HEK293 (cell line): ENCODE data around the gene ADAMTSL2.

Experiments
- HOXD13 ChIP-seq: sonication (generic); formaldehyde crosslinking; IDR thresholded peaks from 2 replicates; pipeline ENCODE4 v1.8.0; 2022; ENCODE audit warnings: missing genetic modification reagents, borderline replicate concordance
- IKZF3 ChIP-seq: fragments of 450-650 bp; IDR thresholded peaks from 2 replicates; pipeline ENCODE4 v1.5.0; 2018; ENCODE audit warnings: missing biosample characterization, mild to moderate bottlenecking, missing genetic modification characterization, moderate library complexity
- KLF10 ChIP-seq: fragments of 450-650 bp; IDR thresholded peaks from 2 replicates; pipeline ENCODE4 v1.5.1; 2018; ENCODE audit warnings: missing biosample characterization, mild to moderate bottlenecking, missing genetic modification characterization
- KLF8 ChIP-seq: fragments of 450-650 bp; formaldehyde crosslinking; IDR thresholded peaks from 2 replicates; pipeline ENCODE4 v1.5.1; 2016; ENCODE audit warnings: missing biosample characterization, missing genetic modification characterization
- OSR2 ChIP-seq: fragments of 450-650 bp; formaldehyde crosslinking; IDR thresholded peaks from 2 replicates; pipeline ENCODE4 v1.5.1; 2016; ENCODE audit warnings: missing biosample characterization, missing genetic modification characterization
- SCRT2 ChIP-seq: fragments of 450-650 bp; formaldehyde crosslinking; IDR thresholded peaks from 2 replicates; pipeline ENCODE4 v1.5.1; 2016; ENCODE audit warnings: missing biosample characterization, missing genetic modification characterization
- SP3 ChIP-seq: fragments of 450-650 bp; formaldehyde crosslinking; IDR thresholded peaks from 2 replicates; pipeline ENCODE4 v1.5.1; 2016; ENCODE audit warnings: missing biosample characterization, missing genetic modification characterization
- SP7 ChIP-seq: fragments of 450-650 bp; formaldehyde crosslinking; IDR thresholded peaks from 2 replicates; pipeline ENCODE4 v1.5.1; 2016; ENCODE audit warnings: missing biosample characterization, missing genetic modification characterization
- TRIM28 ChIP-seq: IDR thresholded peaks from 2 replicates; pipeline ENCODE4 v1.6.1; 2011; ENCODE audit warnings: low read length, control low read depth, borderline replicate concordance
- YY2 ChIP-seq: fragments of 450-650 bp; formaldehyde crosslinking; IDR thresholded peaks from 2 replicates; pipeline ENCODE4 v1.5.1; 2016; ENCODE audit warnings: missing biosample characterization, missing genetic modification characterization
- ZBTB17 ChIP-seq: fragments of 450-650 bp; formaldehyde crosslinking; IDR thresholded peaks from 2 replicates; pipeline ENCODE4 v1.5.1; 2016; ENCODE audit warnings: missing biosample characterization, missing genetic modification characterization
- ZNF121 ChIP-seq: fragments of 450-650 bp; formaldehyde crosslinking; IDR thresholded peaks from 2 replicates; pipeline ENCODE4 v1.5.1; 2016; ENCODE audit warnings: missing biosample characterization, missing genetic modification characterization
- ZNF157 ChIP-seq: fragments of 450-650 bp; formaldehyde crosslinking; IDR thresholded peaks from 2 replicates; pipeline ENCODE4 v1.5.1; 2016; ENCODE audit warnings: missing biosample characterization, missing genetic modification characterization
- ZNF2 ChIP-seq: fragments of 450-650 bp; formaldehyde crosslinking; IDR thresholded peaks from 2 replicates; pipeline ENCODE4 v1.5.1; 2016; ENCODE audit warnings: missing biosample characterization, missing genetic modification characterization
- ZNF211 ChIP-seq: fragments of 450-650 bp; formaldehyde crosslinking; IDR thresholded peaks from 2 replicates; pipeline ENCODE4 v1.5.1; 2016; ENCODE audit warnings: low read depth, missing biosample characterization, missing genetic modification characterization
- ZNF221 ChIP-seq: fragments of 450-650 bp; formaldehyde crosslinking; IDR thresholded peaks from 2 replicates; pipeline ENCODE4 v1.5.1; 2017; ENCODE audit warnings: missing biosample characterization, missing genetic modification characterization, borderline replicate concordance
- ZNF274 ChIP-seq, 2 experiments: fragments of 200-500 bp in 1 of 2; fragments of 450-650 bp in 1 of 2; sonication (Bioruptor generic) in 1 of 2; formaldehyde crosslinking in 1 of 2; IDR thresholded peaks; 2 replicates each; pipeline versions ENCODE4 v1.5.1 to v1.6.1; 2014 to 2016; ENCODE audit warnings: borderline replicate concordance in 1 of 2, inconsistent platforms in 1 of 2, low read length in 1 of 2, missing biosample characterization in 1 of 2, missing genetic modification characterization in 1 of 2
- ZNF292 ChIP-seq: fragments of 450-650 bp; formaldehyde crosslinking; IDR thresholded peaks from 2 replicates; pipeline ENCODE4 v1.5.1; 2016; ENCODE audit warnings: low read depth, missing biosample characterization, missing genetic modification characterization, borderline replicate concordance
- ZNF302 ChIP-seq: fragments of 450-650 bp; formaldehyde crosslinking; IDR thresholded peaks from 2 replicates; pipeline ENCODE4 v1.5.1; 2016; ENCODE audit warnings: missing biosample characterization, missing genetic modification characterization, low read depth
- ZNF341 ChIP-seq: fragments of 450-650 bp; formaldehyde crosslinking; IDR thresholded peaks from 2 replicates; pipeline ENCODE4; 2016; ENCODE audit warnings: low read depth, missing biosample characterization, missing genetic modification characterization
- ZNF426 ChIP-seq: fragments of 450-650 bp; formaldehyde crosslinking; IDR thresholded peaks from 2 replicates; pipeline ENCODE4 v1.5.1; 2017; ENCODE audit warnings: missing biosample characterization, missing genetic modification characterization, mild to moderate bottlenecking, inconsistent platforms, moderate library complexity
- ZNF473 ChIP-seq: fragments of 450-650 bp; formaldehyde crosslinking; IDR thresholded peaks from 2 replicates; pipeline ENCODE4 v1.5.1; 2017; ENCODE audit warnings: missing biosample characterization, missing genetic modification characterization
- ZNF513 ChIP-seq: fragments of 450-650 bp; IDR thresholded peaks from 2 replicates; pipeline ENCODE4 v1.5.1; 2018; ENCODE audit warnings: missing biosample characterization, missing genetic modification characterization
- ZNF530 ChIP-seq: fragments of 450-650 bp; formaldehyde crosslinking; IDR thresholded peaks from 2 replicates; pipeline ENCODE4 v1.5.1; 2016; ENCODE audit warnings: low read depth, missing biosample characterization, missing genetic modification characterization
- ZNF544 ChIP-seq: fragments of 450-650 bp; formaldehyde crosslinking; IDR thresholded peaks from 2 replicates; pipeline ENCODE4 v1.5.0; 2017; ENCODE audit warnings: missing biosample characterization, missing genetic modification characterization
- ZNF549 ChIP-seq: fragments of 450-650 bp; IDR thresholded peaks from 2 replicates; pipeline ENCODE4 v1.5.1; 2018; ENCODE audit warnings: missing biosample characterization, missing genetic modification characterization, mild to moderate bottlenecking, inconsistent platforms, moderate library complexity
- ZNF629 ChIP-seq: fragments of 450-650 bp; formaldehyde crosslinking; IDR thresholded peaks from 2 replicates; pipeline ENCODE4 v1.5.1; 2017; ENCODE audit warnings: missing biosample characterization, missing genetic modification characterization
- ZNF654 ChIP-seq: fragments of 450-650 bp; formaldehyde crosslinking; IDR thresholded peaks from 2 replicates; pipeline ENCODE4 v1.5.1; 2016; ENCODE audit warnings: low read depth, missing biosample characterization, missing genetic modification characterization
- ZNF768 ChIP-seq: fragments of 450-650 bp; formaldehyde crosslinking; IDR thresholded peaks from 2 replicates; pipeline ENCODE4 v1.5.1; 2018; ENCODE audit warnings: missing biosample characterization, mild to moderate bottlenecking, missing genetic modification characterization
- ZSCAN16 ChIP-seq: fragments of 450-650 bp; formaldehyde crosslinking; IDR thresholded peaks from 2 replicates; pipeline ENCODE4 v1.5.1; 2016; ENCODE audit warnings: missing biosample characterization, missing genetic modification characterization
- TF ChIP-seq, protein P1 (sequence below): fragments of 450-650 bp; formaldehyde crosslinking; conservative IDR thresholded peaks from 2 replicates; pipeline ENCODE4 v1.5.1; 2016; ENCODE audit warnings: low read depth, missing biosample characterization, missing genetic modification characterization
- TF ChIP-seq, protein P2 (sequence below): fragments of 450-650 bp; formaldehyde crosslinking; IDR thresholded peaks from 2 replicates; pipeline ENCODE4 v1.5.1; 2016; ENCODE audit warnings: missing biosample characterization, missing genetic modification characterization
- TF ChIP-seq, protein P3 (sequence below): fragments of 450-650 bp; formaldehyde crosslinking; IDR thresholded peaks from 2 replicates; pipeline ENCODE4 v1.5.1; 2016; ENCODE audit warnings: missing biosample characterization, missing genetic modification characterization

ADAMTSL2 gene

DNA sequence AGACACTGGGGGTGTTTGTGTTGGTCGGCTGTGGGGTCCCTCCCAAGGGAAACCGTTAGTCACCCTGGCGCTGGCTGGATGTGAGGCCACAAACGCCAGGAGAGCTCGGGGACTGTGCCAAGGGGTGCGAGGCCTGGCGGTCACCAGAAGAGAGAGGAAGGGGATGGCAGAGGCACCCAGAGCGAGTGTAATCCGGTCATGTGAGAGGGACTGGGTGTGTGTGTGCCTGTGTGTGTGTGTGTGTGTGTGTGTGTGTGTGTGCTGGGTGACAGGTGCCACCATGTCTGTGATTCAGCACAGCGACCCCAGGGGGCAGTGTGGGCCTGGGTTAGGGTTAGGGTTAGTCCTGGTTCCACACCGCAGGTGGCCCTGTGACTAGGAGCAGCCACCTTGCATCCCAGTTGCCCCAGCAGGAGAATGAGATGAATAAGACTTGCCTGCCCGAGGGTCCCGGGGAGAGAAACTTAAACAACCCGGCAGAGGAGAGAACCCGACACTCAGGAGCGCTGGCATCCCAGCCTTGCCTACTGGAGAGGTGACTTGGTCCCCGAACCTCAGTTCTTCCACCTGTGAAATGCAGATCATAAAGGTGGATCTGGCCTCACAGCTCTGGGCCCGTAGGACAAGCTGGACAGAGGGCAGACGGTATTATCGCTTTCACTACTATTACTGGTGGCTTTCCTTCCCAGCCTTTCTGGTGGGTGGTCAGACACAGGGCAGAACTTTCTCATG lies 1.4 kb upstream of the ADAMTSL2 start (continued):
- TF ChIP-seq, protein P1, sequence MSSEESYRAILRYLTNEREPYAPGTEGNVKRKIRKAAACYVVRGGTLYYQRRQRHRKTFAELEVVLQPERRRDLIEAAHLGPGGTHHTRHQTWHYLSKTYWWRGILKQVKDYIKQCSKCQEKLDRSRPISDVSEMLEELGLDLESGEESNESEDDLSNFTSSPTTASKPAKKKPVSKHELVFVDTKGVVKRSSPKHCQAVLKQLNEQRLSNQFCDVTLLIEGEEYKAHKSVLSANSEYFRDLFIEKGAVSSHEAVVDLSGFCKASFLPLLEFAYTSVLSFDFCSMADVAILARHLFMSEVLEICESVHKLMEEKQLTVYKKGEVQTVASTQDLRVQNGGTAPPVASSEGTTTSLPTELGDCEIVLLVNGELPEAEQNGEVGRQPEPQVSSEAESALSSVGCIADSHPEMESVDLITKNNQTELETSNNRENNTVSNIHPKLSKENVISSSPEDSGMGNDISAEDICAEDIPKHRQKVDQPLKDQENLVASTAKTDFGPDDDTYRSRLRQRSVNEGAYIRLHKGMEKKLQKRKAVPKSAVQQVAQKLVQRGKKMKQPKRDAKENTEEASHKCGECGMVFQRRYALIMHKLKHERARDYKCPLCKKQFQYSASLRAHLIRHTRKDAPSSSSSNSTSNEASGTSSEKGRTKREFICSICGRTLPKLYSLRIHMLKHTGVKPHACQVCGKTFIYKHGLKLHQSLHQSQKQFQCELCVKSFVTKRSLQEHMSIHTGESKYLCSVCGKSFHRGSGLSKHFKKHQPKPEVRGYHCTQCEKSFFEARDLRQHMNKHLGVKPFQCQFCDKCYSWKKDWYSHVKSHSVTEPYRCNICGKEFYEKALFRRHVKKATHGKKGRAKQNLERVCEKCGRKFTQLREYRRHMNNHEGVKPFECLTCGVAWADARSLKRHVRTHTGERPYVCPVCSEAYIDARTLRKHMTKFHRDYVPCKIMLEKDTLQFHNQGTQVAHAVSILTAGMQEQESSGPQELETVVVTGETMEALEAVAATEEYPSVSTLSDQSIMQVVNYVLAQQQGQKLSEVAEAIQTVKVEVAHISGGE (tag by site-specific recombination) = no peak
- TF ChIP-seq ZSCAN16 (tag by site-specific recombination) (no peak), KLF8 (tag by site-specific recombination) (peak; percentile 85), HOXD13 (CRISPR knock-in tag) (no peak), ZBTB17 (tag by site-specific recombination) (peak; percentile 67), ZNF157 (no peak), ZNF549 (tag by site-specific recombination) (no peak), ZNF629 (tag by site-specific recombination) (no peak), ZNF2 (peak; percentile 99), ZNF513 (tag by site-specific recombination) (no peak), TRIM28 (0 out of 2 replicates have a peak, but pooled peaks have one; percentile 31), ZNF473 (tag by site-specific recombination) (no peak), ZNF121 (tag by site-specific recombination) (no peak), IKZF3 (tag by site-specific recombination) (no peak), ZNF292 (no peak), ZNF654 (tag by site-specific recombination) (peak; percentile 85), ZNF544 (tag by site-specific recombination) (no peak), YY2 (tag by site-specific recombination) (peak; percentile 80), KLF10 (tag by site-specific recombination) (no peak), SP7 (peak; percentile 48), OSR2 (tag by site-specific recombination) (no peak), SP3 (no peak), SCRT2 (tag by site-specific recombination) (peak; percentile 91), ZNF274 (IDR thresholded peaks at IDR 0.05; ENCODE audit: low read length) (no peak), ZNF274 (tag by site-specific recombination; IDR thresholded peaks at IDR 0.05; ENCODE audit: borderline replicate concordance) (no peak), ZNF211 (tag by site-specific recombination) (no peak), ZNF530 (no peak), ZNF302 (tag by site-specific recombination) (0 out of 2 replicates have a peak, but pooled peaks have one; percentile 20), ZNF768 (no peak), ZNF426 (tag by site-specific recombination) (no peak), ZNF221 (tag by site-specific recombination) (no peak), ZNF341 (tag by site-specific recombination) (no peak)
- TF ChIP-seq, protein P2, sequence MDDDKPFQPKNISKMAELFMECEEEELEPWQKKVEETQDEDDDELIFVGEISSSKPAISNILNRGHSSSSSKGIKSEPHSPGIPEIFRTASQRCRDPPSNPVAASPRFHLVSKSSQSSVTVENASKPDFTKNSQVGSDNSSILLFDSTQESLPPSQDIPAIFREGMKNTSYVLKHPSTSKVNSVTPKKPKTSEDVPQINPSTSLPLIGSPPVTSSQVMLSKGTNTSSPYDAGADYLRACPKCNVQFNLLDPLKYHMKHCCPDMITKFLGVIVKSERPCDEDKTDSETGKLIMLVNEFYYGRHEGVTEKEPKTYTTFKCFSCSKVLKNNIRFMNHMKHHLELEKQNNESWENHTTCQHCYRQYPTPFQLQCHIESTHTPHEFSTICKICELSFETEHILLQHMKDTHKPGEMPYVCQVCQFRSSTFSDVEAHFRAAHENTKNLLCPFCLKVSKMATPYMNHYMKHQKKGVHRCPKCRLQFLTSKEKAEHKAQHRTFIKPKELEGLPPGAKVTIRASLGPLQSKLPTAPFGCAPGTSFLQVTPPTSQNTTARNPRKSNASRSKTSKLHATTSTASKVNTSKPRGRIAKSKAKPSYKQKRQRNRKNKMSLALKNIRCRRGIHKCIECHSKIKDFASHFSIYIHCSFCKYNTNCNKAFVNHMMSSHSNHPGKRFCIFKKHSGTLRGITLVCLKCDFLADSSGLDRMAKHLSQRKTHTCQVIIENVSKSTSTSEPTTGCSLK (tag by site-specific recombination) = no peak
- TF ChIP-seq, protein P3, sequence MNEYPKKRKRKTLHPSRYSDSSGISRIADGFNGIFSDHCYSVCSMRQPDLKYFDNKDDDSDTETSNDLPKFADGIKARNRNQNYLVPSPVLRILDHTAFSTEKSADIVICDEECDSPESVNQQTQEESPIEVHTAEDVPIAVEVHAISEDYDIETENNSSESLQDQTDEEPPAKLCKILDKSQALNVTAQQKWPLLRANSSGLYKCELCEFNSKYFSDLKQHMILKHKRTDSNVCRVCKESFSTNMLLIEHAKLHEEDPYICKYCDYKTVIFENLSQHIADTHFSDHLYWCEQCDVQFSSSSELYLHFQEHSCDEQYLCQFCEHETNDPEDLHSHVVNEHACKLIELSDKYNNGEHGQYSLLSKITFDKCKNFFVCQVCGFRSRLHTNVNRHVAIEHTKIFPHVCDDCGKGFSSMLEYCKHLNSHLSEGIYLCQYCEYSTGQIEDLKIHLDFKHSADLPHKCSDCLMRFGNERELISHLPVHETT = peak; percentile 68; the same call in 1 of the 2 replicates
